Esophagus muscularis mucosa (tissue), 4 donors: ENCODE measurements around the gene TSPYL6. TPM values are rescaled to one million over a fixed set of nuclear protein-coding genes. Genes with fewer than 3 reads are reported as not detected.
"Not testable (repeated sequence)": the region's sequence is repeated elsewhere in the genome, so short reads cannot be mapped to it uniquely, and the experiment has no call there.

Experiments
- DNase-seq: peaks from one replicate; pipeline ENCODE4 v3.0.0-alpha.2; 2017; ENCODE audit errors: extremely low spot score
- H3K27ac ChIP-seq, 4 donors: fragments of 200-600 bp; sonication (generic); replicated peaks in 1 of 4; 1 replicate in 3 of 4; 2 replicates in 1 of 4; pipeline ENCODE4 v1.5.1; 2016 to 2019; ENCODE audit warnings: mild to moderate bottlenecking in 1 of 4
- H3K27me3 ChIP-seq, 4 donors: fragments of 200-600 bp; sonication (generic); one replicate each; pipeline versions ENCODE4 v1.5.1 to v1.6.0; 2016 to 2019
- H3K36me3 ChIP-seq, 4 donors: fragments of 200-600 bp; sonication (generic); one replicate each; pipeline ENCODE4 v1.5.1; 2016 to 2019
- H3K4me1 ChIP-seq, 4 donors: fragments of 200-600 bp; sonication (generic); one replicate each; pipeline ENCODE4 v1.5.1; 2016 to 2019
- H3K4me3 ChIP-seq, 4 donors: fragments of 200-600 bp; sonication (generic); 1 replicate in 2 of 4; 2 replicates in 2 of 4; pipeline ENCODE4 v1.5.1; 2016 to 2019; ENCODE audit warnings: mild to moderate bottlenecking in 4 of 4, moderate library complexity in 1 of 4
- H3K9me3 ChIP-seq, 4 donors: fragments of 200-600 bp; sonication (generic); 1 replicate in 3 of 4; 2 replicates in 1 of 4; pipeline ENCODE4 v1.5.1; 2016 to 2019
- CTCF ChIP-seq, 3 experiments: fragments of 200-600 bp in 2 of 3; fragments of 450-650 bp in 1 of 3; sonication (generic) in 2 of 3; IDR thresholded peaks; one replicate each; pipeline ENCODE4 v1.5.1; 2017 to 2019; ENCODE audit warnings: antibody characterized with exemption in 3 of 3, mild to moderate bottlenecking in 2 of 3, moderate library complexity in 1 of 3
- EP300 ChIP-seq: sonication (generic); formaldehyde crosslinking; IDR thresholded peaks from one replicate; pipeline ENCODE4 v1.6.1; 2017; ENCODE audit warnings: antibody characterized with exemption
- POLR2A ChIP-seq: fragments of 450-650 bp; IDR thresholded peaks from one replicate; pipeline ENCODE4 v1.6.1; 2017; ENCODE audit warnings: antibody characterized with exemption, moderate library complexity, mild to moderate bottlenecking, low read depth
- POLR2AphosphoS5 ChIP-seq, 2 donors: sonication (generic); formaldehyde crosslinking; IDR thresholded peaks; one replicate each; pipeline ENCODE4 v1.6.1; 2017; ENCODE audit warnings: antibody characterized with exemption in 2 of 2
- WGBS: methylation state at CpG from one replicate; pipeline ENCODE4 v1.1.5; 2018; 5-methylcytosine and 5-hydroxymethylcytosine counted together
- intact Hi-C: fragments of 100-400 bp; cut with DNase I; formaldehyde crosslinking; loops from one replicate; pipeline ENCODE4 v1.15.1; 2023
- total RNA-seq, 4 donors: library from RNA; depleted of rRNA; stranded (reverse); fragments of >200 nt; gene quantifications; one replicate each; pipeline versions ENCODE4 v1.1.0 to v1.2.1, GENCODE V29; 2016

TSPYL6 gene
- total RNA-seq, 4 donors from 2014 or later = not detected

- WGBS = 81% methylated on average over 1 of the region's 1 CpG
- no peak for TF ChIP-seq POLR2A
- TF ChIP-seq POLR2AphosphoS5 (IDR thresholded peaks at IDR 0.05) = no peak
- TF ChIP-seq EP300 = no peak
- TF ChIP-seq CTCF (IDR thresholded peaks at IDR 0.05) = no peak
- no peaks in the 10 kb centered on the region for H3K9me3 ChIP-seq
- H3K4me3 ChIP-seq = no peak overlapping the region
- intact Hi-C loops = no loop called here
- no peaks in the 10 kb centered on the region for H3K27me3 ChIP-seq
- no peak overlapping the region for H3K27ac ChIP-seq
- DNase-seq = no peak
- H3K4me1 ChIP-seq = no peaks in the 10 kb centered on the region
- no peaks in the 10 kb centered on the region for H3K36me3 ChIP-seq
These were observed 11.5 kb upstream of the TSPYL6 start for GRCh38 chr2:54267577-54267976.

GRCh38 chr2:54265081-54265480, 9.1 kb upstream of the TSPYL6 start:
- intact Hi-C loops, H3K4me1 ChIP-seq, DNase-seq, H3K9me3 ChIP-seq, H3K4me3 ChIP-seq, H3K27ac ChIP-seq, H3K27me3 ChIP-seq, H3K36me3 ChIP-seq: not testable (repeated sequence)
- 72% methylated on average over 1 of the region's 1 CpG for WGBS

GRCh38 chr2:54262015-54262765, 6.2 kb upstream of the TSPYL6 start:
- TF ChIP-seq POLR2A = no peak
- TF ChIP-seq POLR2AphosphoS5 (IDR thresholded peaks at IDR 0.05) = peak in 1 of 2 donors; percentile 23
- TF ChIP-seq EP300 = no peak
- no peak for TF ChIP-seq CTCF (IDR thresholded peaks at IDR 0.05)
- DNase-seq = no peak
- Histone ChIP-seq H3K4me3 (no peak overlapping the region), H3K27me3 (no peaks in the 10 kb centered on the region), H3K27ac (no peak overlapping the region), H3K4me1 (peaks cover 0 to 26% (median 15%) of the 10 kb centered on the region in 4 donors), H3K9me3 (no peaks in the 10 kb centered on the region), H3K36me3 (no peaks in the 10 kb centered on the region)
- WGBS = 76% methylated on average over 2 of the region's 2 CpGs
- intact Hi-C loops = no loop called here

- no peak for DNase-seq
- 49% methylated on average over 2 of the region's 2 CpGs for WGBS
- Histone ChIP-seq H3K4me1 (peaks cover 0 to 26% (median 15%) of the 10 kb centered on the region in 4 donors), H3K27ac (no peak overlapping the region), H3K9me3 (no peaks in the 10 kb centered on the region), H3K36me3 (no peaks in the 10 kb centered on the region), H3K4me3 (no peak overlapping the region), H3K27me3 (no peaks in the 10 kb centered on the region)
- TF ChIP-seq CTCF (IDR thresholded peaks at IDR 0.05) = no peak
- TF ChIP-seq EP300 = no peak
- no peak for TF ChIP-seq POLR2AphosphoS5 (IDR thresholded peaks at IDR 0.05)
- TF ChIP-seq POLR2A = no peak
- intact Hi-C loops = no loop called here
These were observed 5.5 kb upstream of the TSPYL6 start for GRCh38 chr2:54261537-54261936.

GRCh38 chr2:54260241-54260595, 4.2 kb upstream of the TSPYL6 start:
- no peaks in the 10 kb centered on the region for H3K27me3 ChIP-seq
- intact Hi-C loops = no loop called here
- TF ChIP-seq CTCF (IDR thresholded peaks at IDR 0.05) = no peak
- no peak for TF ChIP-seq POLR2A
- no peak for TF ChIP-seq EP300
- no peak for TF ChIP-seq POLR2AphosphoS5 (IDR thresholded peaks at IDR 0.05)
- no peaks in the 10 kb centered on the region for H3K36me3 ChIP-seq
- no peak for DNase-seq
- no peak overlapping the region for H3K4me3 ChIP-seq
- no peak overlapping the region for H3K27ac ChIP-seq
- WGBS = 88% methylated on average over 2 of the region's 2 CpGs
- no peaks in the 10 kb centered on the region for H3K9me3 ChIP-seq
- peaks cover 0 to 26% (median 15%) of the 10 kb centered on the region in 4 donors for H3K4me1 ChIP-seq
